B cell (primary cell): Measurements from ENCODE around the gene ESPNL. TPM values are rescaled to one million over a fixed set of nuclear protein-coding genes. Genes with fewer than 3 reads are reported as not detected.

Experiments used
- ATAC-seq: fragments of 200-7000 bp; cut with Tn5 transposase; one replicate; pipeline ENCODE4 v1.10.0; 2021; ENCODE audit warnings: low read depth, mild to moderate bottlenecking, moderate number of reproducible peaks, moderate library complexity
- CTCF ChIA-PET: fragments of 350-600 bp; sonication (Branson Sonifier 250); formaldehyde crosslinking; loops from one replicate; lab custom pipeline; 2021; ENCODE audit warnings: antibody characterized with exemption, inconsistent platforms; lab: Charles Lee
- POLR2A ChIA-PET: fragments of 350-600 bp; sonication (Branson Sonifier 250); formaldehyde crosslinking; loops from one replicate; lab custom pipeline; 2021; ENCODE audit warnings: antibody characterized with exemption; lab: Charles Lee
- DNase-seq: peaks from one replicate; pipeline ENCODE4 v3.0.0; 2013
- H2AFZ ChIP-seq: 2 replicates; pipeline ENCODE4 v1.6.1; 2012; ENCODE audit warnings: mild to moderate bottlenecking, low read depth, low read length; ENCODE audit not compliant: insufficient read depth, poor library complexity, severe bottlenecking
- H3K27ac ChIP-seq, 2 donors: 1 replicate in 1 of 2; 2 replicates in 1 of 2; pipeline ENCODE4 v1.5.1; 2012 to 2013; ENCODE audit warnings: low read length in 2 of 2, mild to moderate bottlenecking in 2 of 2, moderate library complexity in 1 of 2
- H3K27me3 ChIP-seq, 4 experiments: fragments of 200-600 bp in 1 of 4; sonication (generic) in 1 of 4; replicated peaks in 1 of 4; 1 replicate in 2 of 4; 2 replicates in 2 of 4; pipeline versions ENCODE4 v1.6.1 to v1.7.0; 2013 to 2016; ENCODE audit warnings: low read length in 3 of 4, mild to moderate bottlenecking in 2 of 4, mixed read lengths in 1 of 4, moderate library complexity in 1 of 4; ENCODE audit not compliant: insufficient read depth in 4 of 4, control insufficient read depth in 3 of 4; ENCODE audit errors: control extremely low read depth in 1 of 4
- H3K36me3 ChIP-seq, 2 experiments: replicated peaks in 1 of 2; 1 replicate in 1 of 2; 2 replicates in 1 of 2; pipeline versions ENCODE4 v1.6.1 to v1.7.1; 2013; ENCODE audit warnings: low read length in 1 of 2; ENCODE audit not compliant: insufficient read depth in 2 of 2, control insufficient read depth in 1 of 2; ENCODE audit errors: control extremely low read depth in 1 of 2, extremely low read depth in 1 of 2
- H3K4me1 ChIP-seq, 2 donors: fragments of 200-600 bp in 1 of 2; sonication (generic) in 1 of 2; 1 replicate in 1 of 2; 2 replicates in 1 of 2; pipeline versions ENCODE4 v1.5.1 to v1.6.1; 2013 to 2017; ENCODE audit warnings: low read length in 2 of 2; ENCODE audit not compliant: control insufficient read depth in 2 of 2, insufficient read depth in 2 of 2
- H3K4me2 ChIP-seq: replicated peaks from 2 replicates; pipeline ENCODE3; 2012; ENCODE audit warnings: mild to moderate bottlenecking, low read depth, low read length; ENCODE audit not compliant: poor library complexity, severe bottlenecking
- H3K4me3 ChIP-seq, 5 experiments: fragments of 200-600 bp in 1 of 5; sonication (generic) in 1 of 5; 1 replicate in 3 of 5; 2 replicates in 2 of 5; pipeline versions ENCODE4 v1.5.1 to v1.7.0; 2011 to 2016; ENCODE audit warnings: low read length in 4 of 5, mild to moderate bottlenecking in 4 of 5, low read depth in 2 of 5, control low read depth in 1 of 5, moderate library complexity in 1 of 5; ENCODE audit not compliant: insufficient read depth in 1 of 5; ENCODE audit errors: control extremely low read depth in 1 of 5, extremely low read depth in 1 of 5
- H3K79me2 ChIP-seq: fragments of 200-600 bp; sonication (generic); one replicate; pipeline ENCODE4 v1.6.0; 2016; ENCODE audit warnings: low read length; ENCODE audit not compliant: control insufficient read depth, insufficient read depth
- H3K9ac ChIP-seq: fragments of 200-600 bp; sonication (generic); 2 replicates; pipeline ENCODE4 v1.6.1; 2017; ENCODE audit warnings: mild to moderate bottlenecking, low read length, moderate library complexity
- H3K9me3 ChIP-seq, 3 donors: one replicate each; pipeline versions ENCODE4 v1.6.1 to v1.7.1; 2013; ENCODE audit warnings: low read length in 2 of 3; ENCODE audit not compliant: control insufficient read depth in 2 of 3, insufficient read depth in 1 of 3; ENCODE audit errors: control extremely low read depth in 1 of 3
- H4K20me1 ChIP-seq: 2 replicates; pipeline ENCODE4 v1.6.0; 2012; ENCODE audit warnings: mild to moderate bottlenecking, low read length; ENCODE audit not compliant: insufficient read depth, control insufficient read depth, poor library complexity, severe bottlenecking
- H3K27ac Mint-ChIP-seq: one replicate; pipeline ENCODE4 v1.8.0; 2021; ENCODE audit warnings: mixed read lengths
- H3K27me3 Mint-ChIP-seq: one replicate; pipeline ENCODE4 v1.8.0; 2021; ENCODE audit warnings: mixed read lengths
- H3K4me1 Mint-ChIP-seq: one replicate; pipeline ENCODE4 v1.8.0; 2021; ENCODE audit warnings: mixed read lengths
- H3K4me3 Mint-ChIP-seq: one replicate; pipeline ENCODE4 v1.8.0; 2021; ENCODE audit warnings: mixed read lengths
- H3K9me3 Mint-ChIP-seq: one replicate; pipeline ENCODE4 v1.8.0; 2022; ENCODE audit warnings: mixed read lengths; ENCODE audit not compliant: insufficient read depth
- EZH2 ChIP-seq: IDR thresholded peaks from 2 replicates; pipeline ENCODE4 v1.6.1; 2012; ENCODE audit warnings: borderline replicate concordance, low read depth, mild to moderate bottlenecking, moderate library complexity, low read length; ENCODE audit not compliant: insufficient read depth, poor library complexity, severe bottlenecking
- WGBS: methylation state at CpG from one replicate; pipeline ENCODE4 v1.1.5; 2013; ENCODE audit warnings: missing lambda C conversion rate; ENCODE audit not compliant: insufficient coverage; 5-methylcytosine and 5-hydroxymethylcytosine counted together
- intact Hi-C: fragments of 100-400 bp; cut with micrococcal nuclease; formaldehyde crosslinking; loops from one replicate; pipeline ENCODE4 v1.10.0; 2022
- polyA plus RNA-seq: library from polyadenylated mRNA; depleted of rRNA; stranded (reverse); fragments of >200 nt; gene quantifications from 2 replicates; pipeline ENCODE4 v1.2.3, GENCODE V29; 2012
- total RNA-seq, 2 donors: library from RNA; stranded (reverse); fragments of 120-200 nt in 1 of 2; gene quantifications; 1 replicate in 1 of 2; 2 replicates in 1 of 2; pipeline versions ENCODE4 v1.2.3 to v1.2.4, GENCODE V29; 2013 to 2022
- TF ChIP-seq, protein P1 (sequence below): fragments of 200-600 bp; IDR thresholded peaks from one replicate; pipeline ENCODE4 v1.8.0; 2022; ENCODE audit warnings: antibody characterized with exemption, mild to moderate bottlenecking

ESPNL gene
- total and polyA plus RNA-seq, 2 donors (not counting 1 experiment from before 2014, with no cell fraction given), result 1.6 to 2.5 TPM

DNA sequence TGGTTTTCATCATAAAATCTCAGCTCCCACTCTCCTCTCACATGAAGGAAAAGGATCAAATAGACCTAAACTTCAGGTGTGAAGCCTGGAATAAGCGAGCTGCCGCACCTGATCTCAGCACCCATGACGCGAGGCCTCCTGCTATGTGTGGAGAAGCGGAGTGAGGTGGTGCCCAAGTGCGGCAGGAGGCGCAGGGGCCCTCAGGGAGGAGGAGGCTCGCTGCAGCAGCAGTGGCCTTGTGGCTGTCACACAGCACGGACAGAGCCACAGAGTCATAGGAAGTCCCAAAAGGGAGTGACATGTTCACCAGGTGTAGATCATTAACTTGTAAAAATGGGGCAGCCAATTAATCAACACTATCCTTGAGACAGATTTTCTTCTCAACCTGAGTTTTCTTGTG is 30.3 kb upstream of the ESPNL start:
- Histone ChIP-seq H3K27ac (no peak overlapping the region), H3K4me3 (no peak overlapping the region), H3K9ac (no peak overlapping the region), H4K20me1 (no peaks in the 10 kb centered on the region), H3K4me2 (no peak overlapping the region), H2AFZ (no peak overlapping the region), H3K9me3 (peaks cover 0 to 1% (median 0%) of the 10 kb centered on the region in 3 donors), H3K36me3 (peaks cover 0 to 28% of the 10 kb centered on the region in 2 experiments), H3K27me3 (no peaks in the 10 kb centered on the region), H3K79me2 (no peaks in the 10 kb centered on the region), H3K4me1 (no peaks in the 10 kb centered on the region)
- TF ChIP-seq, protein P1, sequence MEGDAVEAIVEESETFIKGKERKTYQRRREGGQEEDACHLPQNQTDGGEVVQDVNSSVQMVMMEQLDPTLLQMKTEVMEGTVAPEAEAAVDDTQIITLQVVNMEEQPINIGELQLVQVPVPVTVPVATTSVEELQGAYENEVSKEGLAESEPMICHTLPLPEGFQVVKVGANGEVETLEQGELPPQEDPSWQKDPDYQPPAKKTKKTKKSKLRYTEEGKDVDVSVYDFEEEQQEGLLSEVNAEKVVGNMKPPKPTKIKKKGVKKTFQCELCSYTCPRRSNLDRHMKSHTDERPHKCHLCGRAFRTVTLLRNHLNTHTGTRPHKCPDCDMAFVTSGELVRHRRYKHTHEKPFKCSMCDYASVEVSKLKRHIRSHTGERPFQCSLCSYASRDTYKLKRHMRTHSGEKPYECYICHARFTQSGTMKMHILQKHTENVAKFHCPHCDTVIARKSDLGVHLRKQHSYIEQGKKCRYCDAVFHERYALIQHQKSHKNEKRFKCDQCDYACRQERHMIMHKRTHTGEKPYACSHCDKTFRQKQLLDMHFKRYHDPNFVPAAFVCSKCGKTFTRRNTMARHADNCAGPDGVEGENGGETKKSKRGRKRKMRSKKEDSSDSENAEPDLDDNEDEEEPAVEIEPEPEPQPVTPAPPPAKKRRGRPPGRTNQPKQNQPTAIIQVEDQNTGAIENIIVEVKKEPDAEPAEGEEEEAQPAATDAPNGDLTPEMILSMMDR, result no peak
- TF ChIP-seq EZH2, result no peak
- 97% methylated on average over 8 of the region's 9 CpGs for WGBS
- no peaks in the 10 kb centered on the region for H3K27me3 Mint-ChIP-seq
- ChIA-PET CTCF (no interaction called here), POLR2A (no interaction called here)
- no peak overlapping the region for H3K27ac Mint-ChIP-seq
- ATAC-seq (no peak), DNase-seq (no peak)
- no peaks in the 10 kb centered on the region for H3K4me1 Mint-ChIP-seq
- intact Hi-C loops, result no loop called here
- H3K9me3 Mint-ChIP-seq, result peaks cover 2% of the 10 kb centered on the region
- H3K4me3 Mint-ChIP-seq, result no peak overlapping the region

DNA sequence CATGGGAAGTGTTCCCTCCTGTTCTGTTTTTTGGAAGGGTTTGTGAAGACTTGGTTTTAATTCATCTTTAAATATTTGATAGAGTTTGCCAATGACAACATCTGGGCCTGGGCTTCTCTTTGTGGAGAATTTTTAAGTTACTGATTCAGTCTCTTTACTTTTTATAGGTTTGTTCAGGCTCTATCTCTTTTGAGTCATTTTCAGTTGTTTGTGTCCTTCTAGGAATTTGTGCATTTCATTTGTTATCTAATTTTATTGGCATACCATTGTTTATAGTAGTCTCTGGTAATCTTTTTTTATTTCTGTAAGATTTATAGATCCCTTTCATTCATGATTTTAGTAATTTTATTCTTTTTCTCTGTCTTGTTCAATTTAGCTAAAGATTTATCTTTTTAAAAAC is 24.7 kb upstream of the ESPNL start:
- Histone ChIP-seq H3K9ac (no peak overlapping the region), H3K36me3 (peaks cover 0 to 6% of the 10 kb centered on the region in 2 experiments), H3K27me3 (no peaks in the 10 kb centered on the region), H2AFZ (no peak overlapping the region), H3K4me3 (no peak overlapping the region), H3K9me3 (peaks cover 0 to 1% (median 0%) of the 10 kb centered on the region in 3 donors), H3K4me1 (no peaks in the 10 kb centered on the region), H3K79me2 (peaks cover 3% of the 10 kb centered on the region), H4K20me1 (no peaks in the 10 kb centered on the region), H3K27ac (no peak overlapping the region), H3K4me2 (no peak overlapping the region)
- TF ChIP-seq, protein P1, result no peak
- TF ChIP-seq EZH2, result no peak
- ChIA-PET CTCF (no interaction called here), POLR2A (no interaction called here)
- intact Hi-C loops, result no loop called here
- ATAC-seq (no peak), DNase-seq (no peak)
- no peak overlapping the region for H3K4me3 Mint-ChIP-seq
- H3K9me3 Mint-ChIP-seq, result peaks cover 2% of the 10 kb centered on the region
- H3K27me3 Mint-ChIP-seq, result no peaks in the 10 kb centered on the region
- H3K4me1 Mint-ChIP-seq, result no peaks in the 10 kb centered on the region
- H3K27ac Mint-ChIP-seq, result no peak overlapping the region
